GM21515 (cell line): ENCODE results near the gene ANO9.
"Not testable (repeated sequence)": the region's sequence is repeated elsewhere in the genome, so short reads cannot be mapped to it uniquely, and the experiment has no call there.

Source experiments
- ATAC-seq: cut with Tn5 transposase; IDR thresholded peaks from one replicate; pipeline ENCODE4 v1.9.1; 2021; ENCODE audit not compliant: unreplicated experiment

The ANO9 gene

GRCh38 chr11:417652-418342 lies 24.0 kb downstream of the ANO9 start:
- no peak for ATAC-seq

GRCh38 chr11:416757-417621 lies 24.8 kb downstream of the ANO9 start:
- no peak for ATAC-seq

GRCh38 chr11:416051-416756 lies 25.6 kb downstream of the ANO9 start:
- no peak for ATAC-seq

- no peak for ATAC-seq
Measured at GRCh38 chr11:415640-416041, 26.2 kb downstream of the ANO9 start.

GRCh38 chr11:414318-414857 lies 27.4 kb downstream of the ANO9 start:
- no peak for ATAC-seq

- no peak for ATAC-seq
Measured at GRCh38 chr11:413120-414081, 28.4 kb downstream of the ANO9 start.

GRCh38 chr11:412641-413119 lies 29.1 kb downstream of the ANO9 start:
- ATAC-seq: no peak

GRCh38 chr11:411520-411919 lies 30.3 kb downstream of the ANO9 start:
- ATAC-seq: not testable (repeated sequence)

GRCh38 chr11:410711-411110 lies 31.1 kb downstream of the ANO9 start:
- not testable (repeated sequence) for ATAC-seq

GRCh38 chr11:409600-410483 lies 32.0 kb downstream of the ANO9 start:
- no peak for ATAC-seq

- ATAC-seq: no peak
Measured at GRCh38 chr11:409008-409599, 32.7 kb downstream of the ANO9 start.

- ATAC-seq: no peak
Measured at GRCh38 chr11:408154-409007, 33.4 kb downstream of the ANO9 start.

- no peak for ATAC-seq
Measured at GRCh38 chr11:407651-408123, 34.1 kb downstream of the ANO9 start.

GRCh38 chr11:406796-407650 lies 34.8 kb downstream of the ANO9 start:
- ATAC-seq: peak; percentile 62

- ATAC-seq: no peak
Measured at GRCh38 chr11:405954-406795, 35.6 kb downstream of the ANO9 start.
